ENCODE results near the gene RNF31. TPM values are rescaled to one million over a fixed set of nuclear protein-coding genes. Genes with fewer than 3 reads are reported as not detected.
A peak's percentile ranks its signal among the peaks of the same experiment; 100 is the strongest.

The RNF31 gene
- total RNA-seq, 1 donor from 2014 or later: 77.0 TPM

GRCh38 chr14:24135584-24135833 is 11.8 kb upstream of the RNF31 start:
- no peaks in the 10 kb centered on the region for H3K27me3 ChIP-seq (ENCODE audit: control insufficient read depth, insufficient read depth, low read length)
- peaks cover 2% of the 10 kb centered on the region for H3K36me3 ChIP-seq (ENCODE audit: control insufficient read depth, insufficient read depth, low read length)
- TF ChIP-seq CTCF (IDR thresholded peaks at IDR 0.05; ENCODE audit: insufficient read depth, low read length, poor library complexity, severe bottlenecking): no peak
- no peak for DNase-seq (ENCODE audit: low read depth)
- peak overlapping the region; percentile 88 for H3K4me3 ChIP-seq (ENCODE audit: low read depth, low read length)

GRCh38 chr14:24135834-24136683 is 11.2 kb upstream of the RNF31 start, which contains the start of gene PSME1:
Gene PSME1 (plus strand): TSS chr14:24136194. CDS start chr14:24136263, 69 bp downstream.
- Histone ChIP-seq H3K27me3 (ENCODE audit: control insufficient read depth, insufficient read depth, low read length) (no peaks in the 10 kb centered on the region), H3K36me3 (ENCODE audit: control insufficient read depth, insufficient read depth, low read length) (peaks cover 2% of the 10 kb centered on the region), H3K4me3 (ENCODE audit: low read depth, low read length) (peak within 1 kb of the TSS; percentile 88)
- no peak for TF ChIP-seq CTCF (IDR thresholded peaks at IDR 0.05; ENCODE audit: insufficient read depth, low read length, poor library complexity, severe bottlenecking)
- DNase-seq (ENCODE audit: low read depth): no peak

GRCh38 chr14:24136684-24137528 is 10.4 kb upstream of the RNF31 start:
- H3K4me3 ChIP-seq (ENCODE audit: low read depth, low read length): peak overlapping the region; percentile 88
- no peaks in the 10 kb centered on the region for H3K27me3 ChIP-seq (ENCODE audit: control insufficient read depth, insufficient read depth, low read length)
- no peak for TF ChIP-seq CTCF (IDR thresholded peaks at IDR 0.05; ENCODE audit: insufficient read depth, low read length, poor library complexity, severe bottlenecking)
- H3K36me3 ChIP-seq (ENCODE audit: control insufficient read depth, insufficient read depth, low read length): peaks cover 2% of the 10 kb centered on the region
- DNase-seq (ENCODE audit: low read depth): no peak

- TF ChIP-seq CTCF (IDR thresholded peaks at IDR 0.05; ENCODE audit: insufficient read depth, low read length, poor library complexity, severe bottlenecking): no peak
- DNase-seq (ENCODE audit: low read depth): no peak
- H3K4me3 ChIP-seq (ENCODE audit: low read depth, low read length): no peak overlapping the region
- H3K36me3 ChIP-seq (ENCODE audit: control insufficient read depth, insufficient read depth, low read length): peaks cover 2% of the 10 kb centered on the region
- H3K27me3 ChIP-seq (ENCODE audit: control insufficient read depth, insufficient read depth, low read length): no peaks in the 10 kb centered on the region
Measured at GRCh38 chr14:24137529-24138395, 9.5 kb upstream of the RNF31 start.

DNA sequence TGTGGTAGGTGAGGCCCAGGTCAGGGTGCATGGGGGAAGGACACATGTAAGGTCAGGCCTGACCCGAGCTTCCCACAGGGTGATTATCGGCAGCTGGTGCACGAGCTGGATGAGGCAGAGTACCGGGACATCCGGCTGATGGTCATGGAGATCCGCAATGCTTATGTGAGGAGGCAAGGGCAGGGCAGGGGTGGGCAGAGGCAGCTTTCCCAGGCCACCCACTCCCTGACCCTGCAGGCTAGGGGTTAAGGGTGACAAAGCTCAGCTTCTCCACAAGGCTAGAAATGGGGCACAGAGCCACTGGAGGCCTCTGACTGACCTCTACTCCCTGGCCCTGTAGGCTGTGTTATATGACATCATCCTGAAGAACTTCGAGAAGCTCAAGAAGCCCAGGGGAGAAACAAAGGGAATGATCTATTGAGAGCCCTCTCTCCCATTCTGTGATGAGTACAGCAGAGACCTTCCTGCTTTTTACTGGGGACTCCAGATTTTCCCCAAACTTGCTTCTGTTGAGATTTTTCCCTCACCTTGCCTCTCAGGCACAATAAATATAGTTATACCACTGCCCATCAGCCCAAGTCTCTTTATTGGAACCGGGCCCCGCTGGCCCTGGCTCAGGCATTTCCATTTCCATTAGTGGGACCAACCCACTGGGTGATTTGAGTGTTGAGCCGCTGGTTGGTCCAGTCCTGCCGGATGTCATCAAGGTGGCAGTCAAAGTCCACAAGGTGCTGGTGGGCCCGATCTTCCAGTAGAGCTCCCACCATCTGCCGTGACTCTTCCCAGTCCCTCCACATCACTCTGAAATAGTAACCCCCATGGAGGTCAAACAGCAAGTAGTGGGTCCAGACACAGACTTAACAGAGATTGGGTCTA is 8.7 kb upstream of the RNF31 start:
- DNase-seq (ENCODE audit: low read depth): no peak
- Histone ChIP-seq H3K27me3 (ENCODE audit: control insufficient read depth, insufficient read depth, low read length) (no peaks in the 10 kb centered on the region), H3K36me3 (ENCODE audit: control insufficient read depth, insufficient read depth, low read length) (peaks cover 2% of the 10 kb centered on the region), H3K4me3 (ENCODE audit: low read depth, low read length) (no peak overlapping the region)
- TF ChIP-seq CTCF (IDR thresholded peaks at IDR 0.05; ENCODE audit: insufficient read depth, low read length, poor library complexity, severe bottlenecking): no peak
